ENCODE data around the gene PRKAG2.
"Not testable (repeated sequence)": the region's sequence is repeated elsewhere in the genome, so short reads cannot be mapped to it uniquely, and the experiment has no call there.

Gene PRKAG2

GRCh38 chr7:151884312-151885201 lies 7.6 kb upstream of the PRKAG2 start:
- DNase-seq (ENCODE audit: low read depth) = no peak

GRCh38 chr7:151883857-151884256 lies 6.9 kb upstream of the PRKAG2 start:
- DNase-seq (ENCODE audit: low read depth) = no peak

GRCh38 chr7:151882734-151883133 lies 5.8 kb upstream of the PRKAG2 start:
- DNase-seq (ENCODE audit: low read depth) = no peak

GRCh38 chr7:151880688-151881087 lies 3.8 kb upstream of the PRKAG2 start:
- no peak for DNase-seq (ENCODE audit: low read depth)

- DNase-seq (ENCODE audit: low read depth) = no peak
Measured at GRCh38 chr7:151877911-151878835, 1.3 kb upstream of the PRKAG2 start.

- peak; percentile 53 for DNase-seq (ENCODE audit: low read depth)
Measured at GRCh38 chr7:151875942-151876898, 695 bp downstream of the PRKAG2 start.

- not testable (repeated sequence) for DNase-seq (ENCODE audit: low read depth)
Measured at GRCh38 chr7:151874479-151874878, 2.4 kb downstream of the PRKAG2 start.

GRCh38 chr7:151873402-151873965 lies 3.4 kb downstream of the PRKAG2 start:
- DNase-seq (ENCODE audit: low read depth) = no peak

- no peak for DNase-seq (ENCODE audit: low read depth)
Measured at GRCh38 chr7:151872531-151873401, 4.1 kb downstream of the PRKAG2 start.

GRCh38 chr7:151871904-151872303 lies 5.0 kb downstream of the PRKAG2 start:
- no peak for DNase-seq (ENCODE audit: low read depth)

GRCh38 chr7:151871189-151871735 lies 5.7 kb downstream of the PRKAG2 start:
- DNase-seq (ENCODE audit: low read depth) = no peak

GRCh38 chr7:151869968-151870918 lies 6.7 kb downstream of the PRKAG2 start:
- DNase-seq (ENCODE audit: low read depth) = no peak

GRCh38 chr7:151869455-151869854 lies 7.5 kb downstream of the PRKAG2 start:
- no peak for DNase-seq (ENCODE audit: low read depth)

GRCh38 chr7:151869109-151869428 lies 7.8 kb downstream of the PRKAG2 start:
- no peak for DNase-seq (ENCODE audit: low read depth)

GRCh38 chr7:151868396-151869108 lies 8.4 kb downstream of the PRKAG2 start:
- DNase-seq (ENCODE audit: low read depth) = no peak

GRCh38 chr7:151867912-151868311 lies 9.0 kb downstream of the PRKAG2 start:
- no peak for DNase-seq (ENCODE audit: low read depth)

GRCh38 chr7:151866761-151867655 lies 9.9 kb downstream of the PRKAG2 start:
- DNase-seq (ENCODE audit: low read depth) = no peak

Data from iris pigment epithelial cell (primary cell).